ENCODE measurements around the gene PRRT4. TPM values are rescaled to one million over a fixed set of nuclear protein-coding genes. Genes with fewer than 3 reads are reported as not detected.

Gene PRRT4
- total RNA-seq, 1 donor from 2014 or later: 0.47 TPM

- ATAC-seq: no peak
- no peak for TF ChIP-seq CTCF (IDR thresholded peaks at IDR 0.05)
- DNase-seq: no peak
- Histone ChIP-seq H3K4me1 (no peaks in the 10 kb centered on the region), H3K27me3 (ENCODE audit: low read depth) (no peaks in the 10 kb centered on the region), H3K27ac (no peak overlapping the region), H3K4me3 (no peak overlapping the region), H3K9me3 (no peaks in the 10 kb centered on the region), H3K36me3 (no peaks in the 10 kb centered on the region)
- intact Hi-C loops (cut with DNase I): no loop called here
Observed at GRCh38 chr7:128378637-128379036, 17.1 kb upstream of the PRRT4 start.

GRCh38 chr7:128376077-128376476, 14.6 kb upstream of the PRRT4 start:
- no peak for TF ChIP-seq CTCF (IDR thresholded peaks at IDR 0.05)
- Histone ChIP-seq H3K4me3 (no peak overlapping the region), H3K27ac (no peak overlapping the region), H3K36me3 (no peaks in the 10 kb centered on the region), H3K4me1 (no peaks in the 10 kb centered on the region), H3K27me3 (ENCODE audit: low read depth) (no peaks in the 10 kb centered on the region), H3K9me3 (no peaks in the 10 kb centered on the region)
- ATAC-seq (no peak), DNase-seq (no peak)
- intact Hi-C loops (cut with DNase I): no loop called here

DNA sequence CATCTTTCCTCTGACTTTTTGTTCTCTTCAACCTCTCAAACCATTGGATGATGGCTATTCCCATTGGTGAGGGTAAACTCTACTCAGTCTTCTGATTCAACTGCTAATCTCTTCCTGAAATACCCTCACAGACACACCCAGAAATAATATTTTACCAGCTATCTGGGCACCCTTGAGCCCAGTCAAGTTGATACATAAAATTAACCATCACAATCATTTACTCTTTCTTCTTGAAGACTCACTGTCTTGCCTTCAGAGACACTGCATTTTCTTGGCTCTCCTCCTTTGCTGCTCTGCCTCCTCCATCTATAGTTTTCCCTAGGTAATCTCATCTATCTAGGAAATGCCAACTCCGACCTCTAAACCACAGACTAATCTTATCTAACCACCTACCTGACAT, 12.6 kb upstream of the PRRT4 start:
- Histone ChIP-seq H3K36me3 (no peaks in the 10 kb centered on the region), H3K4me1 (no peaks in the 10 kb centered on the region)

GRCh38 chr7:128373606-128374005, 12.1 kb upstream of the PRRT4 start:
- TF ChIP-seq CTCF (IDR thresholded peaks at IDR 0.05): no peak
- intact Hi-C loops (cut with DNase I): no loop called here
- H3K36me3 ChIP-seq: no peaks in the 10 kb centered on the region
- no peaks in the 10 kb centered on the region for H3K9me3 ChIP-seq
- no peaks in the 10 kb centered on the region for H3K4me1 ChIP-seq
- no peak for DNase-seq
- no peak overlapping the region for H3K27ac ChIP-seq
- no peaks in the 10 kb centered on the region for H3K27me3 ChIP-seq (ENCODE audit: low read depth)
- no peak for ATAC-seq
- H3K4me3 ChIP-seq: no peak overlapping the region

More for the DNA sequence above, 12.6 kb upstream of the PRRT4 start:
- intact Hi-C loops (cut with DNase I): no loop called here
- DNase-seq (no peak), ATAC-seq (no peak)
- Histone ChIP-seq H3K27me3 (ENCODE audit: low read depth) (no peaks in the 10 kb centered on the region), H3K4me3 (no peak overlapping the region), H3K27ac (no peak overlapping the region), H3K9me3 (no peaks in the 10 kb centered on the region)
- no peak for TF ChIP-seq CTCF (IDR thresholded peaks at IDR 0.05)

DNA sequence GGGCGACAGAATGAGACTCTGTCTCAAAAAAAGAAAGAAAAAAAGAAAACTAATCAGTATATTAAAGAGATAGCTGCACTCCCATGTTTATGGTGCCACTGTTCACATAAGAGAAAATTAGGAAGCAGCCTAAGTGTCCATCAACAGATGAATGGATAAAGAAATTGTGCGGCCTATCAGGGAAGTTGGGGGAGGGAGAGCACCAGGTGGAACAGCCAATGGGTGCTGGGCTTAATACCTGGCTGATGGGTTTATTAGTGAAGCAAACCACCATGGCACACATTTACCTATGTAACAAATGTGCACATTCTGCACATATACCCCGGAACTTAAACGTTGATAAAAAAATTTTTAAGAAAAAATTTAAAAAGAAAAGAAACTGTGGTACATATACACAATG, 9.0 kb upstream of the PRRT4 start:
- Histone ChIP-seq H3K27ac (no peak overlapping the region), H3K9me3 (no peaks in the 10 kb centered on the region), H3K27me3 (ENCODE audit: low read depth) (no peaks in the 10 kb centered on the region), H3K4me1 (no peaks in the 10 kb centered on the region), H3K4me3 (no peak overlapping the region), H3K36me3 (no peaks in the 10 kb centered on the region)
- TF ChIP-seq CTCF (IDR thresholded peaks at IDR 0.05): no peak
- intact Hi-C loops (cut with DNase I): no loop called here
- ATAC-seq (no peak), DNase-seq (no peak)

GRCh38 chr7:128366986-128367385, 5.5 kb upstream of the PRRT4 start:
- Histone ChIP-seq H3K4me3 (no peak overlapping the region), H3K4me1 (peaks cover 2% of the 10 kb centered on the region), H3K27ac (no peak overlapping the region), H3K9me3 (no peaks in the 10 kb centered on the region), H3K27me3 (ENCODE audit: low read depth) (peaks cover 22% of the 10 kb centered on the region), H3K36me3 (no peaks in the 10 kb centered on the region)
- intact Hi-C loops (cut with DNase I): no loop called here
- TF ChIP-seq CTCF (IDR thresholded peaks at IDR 0.05): no peak
- ATAC-seq: no peak
- no peak for DNase-seq

All from lower lobe of right lung (tissue), 2 donors.